GM23338 (cell line): Measurements from ENCODE around the gene PBLD. TPM values are rescaled to one million over a fixed set of nuclear protein-coding genes. Genes with fewer than 3 reads are reported as not detected.
A peak's percentile ranks its signal among the peaks of the same experiment; 100 is the strongest.

Experiments used
- ATAC-seq: fragments of 200-7000 bp; cut with Tn5 transposase; 3 replicates; pipeline ENCODE4 v1.9.1; 2020
- DNase-seq: peaks from one replicate; pipeline ENCODE4 v3.0.0-alpha.2; 2015; ENCODE audit warnings: low spot score
- H2AFZ ChIP-seq: fragments of 200-600 bp; sonication (generic); 2 replicates; pipeline ENCODE4 v1.8.0; 2016; ENCODE audit warnings: antibody characterized with exemption, mild to moderate bottlenecking, moderate library complexity
- H3F3A ChIP-seq: fragments of 200-600 bp; sonication (generic); replicated peaks from 2 replicates; pipeline ENCODE4 v1.8.0; 2017; ENCODE audit warnings: antibody characterized with exemption, mixed run types, low read depth
- H3K27ac ChIP-seq: fragments of 200-600 bp; sonication (generic); 2 replicates; pipeline ENCODE4 v1.6.1; 2016; ENCODE audit warnings: low read depth
- H3K27me3 ChIP-seq: fragments of 200-600 bp; sonication (generic); 2 replicates; pipeline ENCODE4 v1.8.0; 2016; ENCODE audit warnings: mild to moderate bottlenecking, mixed run types, moderate library complexity; ENCODE audit not compliant: insufficient read depth
- H3K36me3 ChIP-seq: fragments of 200-600 bp; sonication (generic); 2 replicates; pipeline ENCODE4 v1.8.0; 2016; ENCODE audit warnings: mild to moderate bottlenecking; ENCODE audit not compliant: insufficient read depth
- H3K4me1 ChIP-seq: fragments of 200-600 bp; sonication (generic); 2 replicates; pipeline ENCODE4 v1.8.0; 2016; ENCODE audit warnings: mild to moderate bottlenecking, moderate library complexity; ENCODE audit not compliant: insufficient read depth
- H3K4me2 ChIP-seq: fragments of 200-600 bp; sonication (generic); 2 replicates; pipeline ENCODE4 v1.7.1; 2017; ENCODE audit warnings: mixed run types
- H3K4me3 ChIP-seq: fragments of 200-600 bp; sonication (generic); 2 replicates; pipeline ENCODE4 v1.6.1; 2016; ENCODE audit warnings: mixed run types
- H3K79me2 ChIP-seq: fragments of 200-600 bp; sonication (generic); replicated peaks from 2 replicates; pipeline ENCODE4 v1.8.0; 2017; ENCODE audit warnings: mild to moderate bottlenecking; ENCODE audit not compliant: insufficient read depth
- H3K9me2 ChIP-seq: fragments of 200-600 bp; sonication (generic); 2 replicates; pipeline ENCODE4 v1.8.0; 2017; ENCODE audit not compliant: insufficient read depth
- H4K20me1 ChIP-seq: fragments of 200-600 bp; sonication (generic); replicated peaks from 2 replicates; pipeline ENCODE4 v1.8.0; 2017; ENCODE audit warnings: mild to moderate bottlenecking; ENCODE audit not compliant: insufficient read depth
- H3K27ac Mint-ChIP-seq: 2 replicates; pipeline ENCODE4 v1.8.0; 2020; ENCODE audit warnings: inconsistent platforms, mild to moderate bottlenecking, moderate library complexity, mixed read lengths
- H3K27me3 Mint-ChIP-seq: 3 replicates; pipeline ENCODE4 v1.8.0; 2022; ENCODE audit warnings: low read depth, mild to moderate bottlenecking, moderate library complexity, mixed read lengths, inconsistent platforms; ENCODE audit not compliant: insufficient read depth, poor library complexity
- H3K36me3 Mint-ChIP-seq: 3 replicates; pipeline ENCODE4 v1.8.0; 2021; ENCODE audit warnings: low read depth, mild to moderate bottlenecking, inconsistent platforms, moderate library complexity, mixed read lengths
- H3K4me1 Mint-ChIP-seq: 3 replicates; pipeline ENCODE4 v1.8.0; 2020; ENCODE audit warnings: mild to moderate bottlenecking, inconsistent platforms, mixed read lengths
- H3K4me3 Mint-ChIP-seq: 3 replicates; pipeline ENCODE4 v1.8.0; 2021; ENCODE audit warnings: moderate library complexity, mild to moderate bottlenecking, inconsistent platforms, mixed read lengths
- H3K9me3 Mint-ChIP-seq: 3 replicates; pipeline ENCODE4 v1.8.0; 2020; ENCODE audit warnings: moderate library complexity, mild to moderate bottlenecking, inconsistent platforms, mixed read lengths
- CREB1 ChIP-seq: fragments of 250-450 bp; sonication (Bioruptor Pico); IDR thresholded peaks from 2 replicates; pipeline ENCODE4 v1.5.0; 2020; ENCODE audit warnings: low read depth, mild to moderate bottlenecking, moderate library complexity
- CTCF ChIP-seq, 2 experiments: fragments of 200-600 bp in 1 of 2; sonication (generic) in 1 of 2; conservative IDR thresholded peaks; 2 replicates each; pipeline versions ENCODE4 v1.5.1 to v1.6.1; 2016 to 2017; ENCODE audit warnings: antibody characterized with exemption in 2 of 2, low read depth in 2 of 2, mild to moderate bottlenecking in 2 of 2, moderate library complexity in 1 of 2
- EZH2phosphoT487 ChIP-seq: fragments of 200-600 bp; sonication (generic); IDR thresholded peaks from one replicate; pipeline ENCODE4 v1.8.1; 2018; ENCODE audit warnings: antibody characterized with exemption; ENCODE audit not compliant: unreplicated experiment
- JUNB ChIP-seq: IDR thresholded peaks from one replicate; pipeline ENCODE4 v1.6.1; 2016; ENCODE audit warnings: antibody characterized with exemption; ENCODE audit not compliant: unreplicated experiment
- NANOG ChIP-seq: IDR thresholded peaks from 2 replicates; pipeline ENCODE4 v1.6.1; 2016; ENCODE audit warnings: antibody characterized with exemption, borderline replicate concordance
- REST ChIP-seq: IDR thresholded peaks from one replicate; pipeline ENCODE4 v1.6.1; 2018; ENCODE audit warnings: antibody characterized with exemption; ENCODE audit not compliant: unreplicated experiment
- ZNF114 ChIP-seq: fragments of 250-450 bp; sonication (Bioruptor Pico); IDR thresholded peaks from 2 replicates; pipeline ENCODE4 v1.5.0; 2020; ENCODE audit warnings: mild to moderate bottlenecking, moderate library complexity
- ZNF331 ChIP-seq: fragments of 250-450 bp; sonication (Bioruptor Pico); IDR thresholded peaks from 2 replicates; pipeline ENCODE4 v1.5.0; 2020; ENCODE audit warnings: low read depth, mild to moderate bottlenecking, moderate library complexity
- polyA plus RNA-seq: library from polyadenylated mRNA; unstranded; fragments of >200 nt; fragmentation: Nextera tagmentation; extraction: Ambion mirVana; gene quantifications from 2 replicates; pipeline ENCODE4 v1.2.1, GENCODE V29; 2016
- total RNA-seq: library from RNA; depleted of rRNA; stranded (reverse); fragments of >200 nt; shearing (Covaris generic); gene quantifications from 2 replicates; pipeline ENCODE4 v1.2.3, GENCODE V29; 2014
- TF ChIP-seq, protein P1 (sequence below): IDR thresholded peaks from 2 replicates; pipeline ENCODE4 v1.6.1; 2016; ENCODE audit warnings: antibody characterized with exemption
- TF ChIP-seq, protein P2 (sequence below): fragments of 250-450 bp; sonication (Bioruptor Pico); IDR thresholded peaks from 2 replicates; pipeline ENCODE4 v1.5.0; 2020; ENCODE audit warnings: mild to moderate bottlenecking, moderate library complexity

Gene PBLD
- total and polyA plus RNA-seq, 2 experiments from 2014 or later = 0.90 to 1.5 TPM

GRCh38 chr10:68333440-68334431 is 1.0 kb upstream of the PBLD start:
- peaks cover 64% of the 10 kb centered on the region for H3K36me3 Mint-ChIP-seq
- Histone ChIP-seq H3K79me2 (peaks cover 65% of the 10 kb centered on the region), H2AFZ (no peak overlapping the region), H3K27ac (no peak overlapping the region), H3K9me2 (no peaks in the 10 kb centered on the region), H3K4me3 (peak overlapping the region; percentile 73), H3K4me2 (peak overlapping the region; percentile 80), H3K4me1 (peaks cover 32% of the 10 kb centered on the region), H3F3A (0 out of 2 replicates have a peak, but pooled peaks cover 3% of the 10 kb centered on the region), H3K27me3 (no peaks in the 10 kb centered on the region), H3K36me3 (peaks cover 14% of the 10 kb centered on the region), H4K20me1 (peaks cover 51% of the 10 kb centered on the region)
- TF ChIP-seq ZNF114 = no peak
- TF ChIP-seq CTCF (conservative IDR thresholded peaks at IDR 0.05; ENCODE audit: low read depth in 2 of 2) = no peak
- no peak for TF ChIP-seq NANOG
- TF ChIP-seq, protein P1, sequence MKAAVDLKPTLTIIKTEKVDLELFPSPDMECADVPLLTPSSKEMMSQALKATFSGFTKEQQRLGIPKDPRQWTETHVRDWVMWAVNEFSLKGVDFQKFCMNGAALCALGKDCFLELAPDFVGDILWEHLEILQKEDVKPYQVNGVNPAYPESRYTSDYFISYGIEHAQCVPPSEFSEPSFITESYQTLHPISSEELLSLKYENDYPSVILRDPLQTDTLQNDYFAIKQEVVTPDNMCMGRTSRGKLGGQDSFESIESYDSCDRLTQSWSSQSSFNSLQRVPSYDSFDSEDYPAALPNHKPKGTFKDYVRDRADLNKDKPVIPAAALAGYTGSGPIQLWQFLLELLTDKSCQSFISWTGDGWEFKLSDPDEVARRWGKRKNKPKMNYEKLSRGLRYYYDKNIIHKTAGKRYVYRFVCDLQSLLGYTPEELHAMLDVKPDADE = no peak
- no peak for TF ChIP-seq ZNF331 (CRISPR knock-in tag)
- no peak for TF ChIP-seq CREB1
- TF ChIP-seq EZH2phosphoT487 = no peak
- TF ChIP-seq, protein P2, sequence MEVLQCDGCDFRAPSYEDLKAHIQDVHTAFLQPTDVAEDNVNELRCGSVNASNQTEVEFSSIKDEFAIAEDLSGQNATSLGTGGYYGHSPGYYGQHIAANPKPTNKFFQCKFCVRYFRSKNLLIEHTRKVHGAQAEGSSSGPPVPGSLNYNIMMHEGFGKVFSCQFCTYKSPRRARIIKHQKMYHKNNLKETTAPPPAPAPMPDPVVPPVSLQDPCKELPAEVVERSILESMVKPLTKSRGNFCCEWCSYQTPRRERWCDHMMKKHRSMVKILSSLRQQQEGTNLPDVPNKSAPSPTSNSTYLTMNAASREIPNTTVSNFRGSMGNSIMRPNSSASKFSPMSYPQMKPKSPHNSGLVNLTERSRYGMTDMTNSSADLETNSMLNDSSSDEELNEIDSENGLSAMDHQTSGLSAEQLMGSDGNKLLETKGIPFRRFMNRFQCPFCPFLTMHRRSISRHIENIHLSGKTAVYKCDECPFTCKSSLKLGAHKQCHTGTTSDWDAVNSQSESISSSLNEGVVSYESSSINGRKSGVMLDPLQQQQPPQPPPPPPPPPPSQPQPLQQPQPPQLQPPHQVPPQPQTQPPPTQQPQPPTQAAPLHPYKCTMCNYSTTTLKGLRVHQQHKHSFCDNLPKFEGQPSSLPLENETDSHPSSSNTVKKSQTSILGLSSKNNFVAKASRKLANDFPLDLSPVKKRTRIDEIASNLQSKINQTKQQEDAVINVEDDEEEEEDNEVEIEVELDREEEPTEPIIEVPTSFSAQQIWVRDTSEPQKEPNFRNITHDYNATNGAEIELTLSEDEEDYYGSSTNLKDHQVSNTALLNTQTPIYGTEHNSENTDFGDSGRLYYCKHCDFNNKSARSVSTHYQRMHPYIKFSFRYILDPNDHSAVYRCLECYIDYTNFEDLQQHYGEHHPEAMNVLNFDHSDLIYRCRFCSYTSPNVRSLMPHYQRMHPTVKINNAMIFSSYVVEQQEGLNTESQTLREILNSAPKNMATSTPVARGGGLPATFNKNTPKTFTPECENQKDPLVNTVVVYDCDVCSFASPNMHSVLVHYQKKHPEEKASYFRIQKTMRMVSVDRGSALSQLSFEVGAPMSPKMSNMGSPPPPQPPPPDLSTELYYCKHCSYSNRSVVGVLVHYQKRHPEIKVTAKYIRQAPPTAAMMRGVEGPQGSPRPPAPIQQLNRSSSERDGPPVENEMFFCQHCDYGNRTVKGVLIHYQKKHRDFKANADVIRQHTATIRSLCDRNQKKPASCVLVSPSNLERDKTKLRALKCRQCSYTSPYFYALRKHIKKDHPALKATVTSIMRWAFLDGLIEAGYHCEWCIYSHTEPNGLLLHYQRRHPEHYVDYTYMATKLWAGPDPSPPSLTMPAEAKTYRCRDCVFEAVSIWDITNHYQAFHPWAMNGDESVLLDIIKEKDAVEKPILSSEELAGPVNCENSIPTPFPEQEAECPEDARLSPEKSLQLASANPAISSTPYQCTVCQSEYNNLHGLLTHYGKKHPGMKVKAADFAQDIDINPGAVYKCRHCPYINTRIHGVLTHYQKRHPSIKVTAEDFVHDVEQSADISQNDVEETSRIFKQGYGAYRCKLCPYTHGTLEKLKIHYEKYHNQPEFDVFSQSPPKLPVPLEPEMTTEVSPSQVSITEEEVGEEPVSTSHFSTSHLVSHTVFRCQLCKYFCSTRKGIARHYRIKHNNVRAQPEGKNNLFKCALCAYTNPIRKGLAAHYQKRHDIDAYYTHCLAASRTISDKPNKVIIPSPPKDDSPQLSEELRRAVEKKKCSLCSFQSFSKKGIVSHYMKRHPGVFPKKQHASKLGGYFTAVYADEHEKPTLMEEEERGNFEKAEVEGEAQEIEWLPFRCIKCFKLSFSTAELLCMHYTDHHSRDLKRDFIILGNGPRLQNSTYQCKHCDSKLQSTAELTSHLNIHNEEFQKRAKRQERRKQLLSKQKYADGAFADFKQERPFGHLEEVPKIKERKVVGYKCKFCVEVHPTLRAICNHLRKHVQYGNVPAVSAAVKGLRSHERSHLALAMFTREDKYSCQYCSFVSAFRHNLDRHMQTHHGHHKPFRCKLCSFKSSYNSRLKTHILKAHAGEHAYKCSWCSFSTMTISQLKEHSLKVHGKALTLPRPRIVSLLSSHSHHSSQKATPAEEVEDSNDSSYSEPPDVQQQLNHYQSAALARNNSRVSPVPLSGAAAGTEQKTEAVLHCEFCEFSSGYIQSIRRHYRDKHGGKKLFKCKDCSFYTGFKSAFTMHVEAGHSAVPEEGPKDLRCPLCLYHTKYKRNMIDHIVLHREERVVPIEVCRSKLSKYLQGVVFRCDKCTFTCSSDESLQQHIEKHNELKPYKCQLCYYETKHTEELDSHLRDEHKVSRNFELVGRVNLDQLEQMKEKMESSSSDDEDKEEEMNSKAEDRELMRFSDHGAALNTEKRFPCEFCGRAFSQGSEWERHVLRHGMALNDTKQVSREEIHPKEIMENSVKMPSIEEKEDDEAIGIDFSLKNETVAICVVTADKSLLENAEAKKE (CRISPR knock-in tag) = no peak
- no peak for TF ChIP-seq REST
- no peak for TF ChIP-seq JUNB
- H3K27me3 Mint-ChIP-seq = peaks cover 26% of the 10 kb centered on the region
- peak overlapping the region; percentile 100 for H3K27ac Mint-ChIP-seq
- DNase-seq (no peak), ATAC-seq (no peak)
- H3K4me3 Mint-ChIP-seq = peak overlapping the region; percentile 99
- H3K4me1 Mint-ChIP-seq = peaks cover 48% of the 10 kb centered on the region
- H3K9me3 Mint-ChIP-seq = peaks cover 4% of the 10 kb centered on the region; the same call in 2 of the 3 replicates
